Mesothelial cell of epicardium (in vitro differentiated cells): ENCODE data around the gene EXTL2. TPM values are rescaled to one million over a fixed set of nuclear protein-coding genes. Genes with fewer than 3 reads are reported as not detected.
A peak's percentile ranks its signal among the peaks of the same experiment; 100 is the strongest.

Experiments
- DNase-seq, 2 experiments: peaks; one replicate each; pipeline ENCODE4 v3.0.0; 2021; ENCODE audit warnings: low spot score in 2 of 2; ENCODE audit not compliant: unreplicated experiment in 2 of 2
- H3K27ac Mint-ChIP-seq: 2 replicates; pipeline ENCODE4 v1.8.0; 2021; ENCODE audit warnings: mixed read lengths
- H3K27me3 Mint-ChIP-seq: 2 replicates; pipeline ENCODE4 v1.8.0; 2021; ENCODE audit warnings: low read depth, mixed read lengths
- H3K36me3 Mint-ChIP-seq: 2 replicates; pipeline ENCODE4 v1.8.0; 2021; ENCODE audit warnings: mixed read lengths
- H3K4me1 Mint-ChIP-seq: 2 replicates; pipeline ENCODE4 v1.8.0; 2021; ENCODE audit warnings: mixed read lengths
- H3K4me3 Mint-ChIP-seq: 2 replicates; pipeline ENCODE4 v1.8.0; 2021; ENCODE audit warnings: mild to moderate bottlenecking, moderate library complexity, mixed read lengths
- H3K9me3 Mint-ChIP-seq: 2 replicates; pipeline ENCODE4 v1.8.0; 2021; ENCODE audit warnings: mixed read lengths
- total RNA-seq: library from RNA; stranded (reverse); gene quantifications from 3 replicates; pipeline ENCODE4 v1.2.1, GENCODE V29; 2021
- TF ChIP-seq, protein P1 (sequence below): fragments of 200-600 bp; sonication (generic); IDR thresholded peaks from one replicate; pipeline ENCODE4 v1.5.0; 2021; ENCODE audit warnings: antibody characterized with exemption; ENCODE audit not compliant: unreplicated experiment

EXTL2 gene
- total RNA-seq, 1 donor from 2014 or later: 52.0 TPM

DNA sequence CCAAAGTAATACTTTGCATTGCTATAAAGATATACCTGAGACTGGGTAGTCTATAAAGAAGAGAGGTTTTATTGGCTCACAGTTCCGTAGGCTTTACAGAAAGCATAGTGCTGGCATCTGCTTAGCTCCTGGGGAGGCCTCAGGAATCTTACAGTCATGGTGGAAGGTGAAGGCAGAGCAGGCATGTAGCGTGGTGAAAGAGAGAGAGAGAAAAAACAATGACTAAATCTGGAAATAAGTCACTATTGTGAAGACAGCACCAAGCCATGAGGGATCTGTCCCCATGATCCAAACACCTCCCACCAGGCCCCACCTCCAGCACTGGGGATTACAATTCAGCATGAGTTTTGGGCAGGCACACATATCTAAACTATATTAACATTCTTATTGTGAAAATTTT, 31.6 kb upstream of the EXTL2 start:
- Mint-ChIP-seq H3K4me1 (peaks cover 15% of the 10 kb centered on the region), H3K27ac (no peak overlapping the region), H3K27me3 (no peaks in the 10 kb centered on the region), H3K9me3 (peaks cover 10% of the 10 kb centered on the region), H3K36me3 (peaks cover 21% of the 10 kb centered on the region), H3K4me3 (no peak overlapping the region)
- TF ChIP-seq, protein P1, sequence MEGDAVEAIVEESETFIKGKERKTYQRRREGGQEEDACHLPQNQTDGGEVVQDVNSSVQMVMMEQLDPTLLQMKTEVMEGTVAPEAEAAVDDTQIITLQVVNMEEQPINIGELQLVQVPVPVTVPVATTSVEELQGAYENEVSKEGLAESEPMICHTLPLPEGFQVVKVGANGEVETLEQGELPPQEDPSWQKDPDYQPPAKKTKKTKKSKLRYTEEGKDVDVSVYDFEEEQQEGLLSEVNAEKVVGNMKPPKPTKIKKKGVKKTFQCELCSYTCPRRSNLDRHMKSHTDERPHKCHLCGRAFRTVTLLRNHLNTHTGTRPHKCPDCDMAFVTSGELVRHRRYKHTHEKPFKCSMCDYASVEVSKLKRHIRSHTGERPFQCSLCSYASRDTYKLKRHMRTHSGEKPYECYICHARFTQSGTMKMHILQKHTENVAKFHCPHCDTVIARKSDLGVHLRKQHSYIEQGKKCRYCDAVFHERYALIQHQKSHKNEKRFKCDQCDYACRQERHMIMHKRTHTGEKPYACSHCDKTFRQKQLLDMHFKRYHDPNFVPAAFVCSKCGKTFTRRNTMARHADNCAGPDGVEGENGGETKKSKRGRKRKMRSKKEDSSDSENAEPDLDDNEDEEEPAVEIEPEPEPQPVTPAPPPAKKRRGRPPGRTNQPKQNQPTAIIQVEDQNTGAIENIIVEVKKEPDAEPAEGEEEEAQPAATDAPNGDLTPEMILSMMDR: no peak
- DNase-seq: no peak

GRCh38 chr1:100924991-100925390, 30.3 kb upstream of the EXTL2 start:
- TF ChIP-seq, protein P1: no peak
- H3K4me3 Mint-ChIP-seq: no peak overlapping the region
- H3K27me3 Mint-ChIP-seq: no peaks in the 10 kb centered on the region
- no peak for DNase-seq
- peak overlapping the region; percentile 64 for H3K27ac Mint-ChIP-seq
- peaks cover 21% of the 10 kb centered on the region for H3K36me3 Mint-ChIP-seq
- H3K9me3 Mint-ChIP-seq: peaks cover 10% of the 10 kb centered on the region
- peaks cover 17% of the 10 kb centered on the region for H3K4me1 Mint-ChIP-seq

GRCh38 chr1:100924212-100924611, 29.6 kb upstream of the EXTL2 start:
- peak overlapping the region; percentile 4 for H3K27ac Mint-ChIP-seq
- no peaks in the 10 kb centered on the region for H3K27me3 Mint-ChIP-seq
- peaks cover 10% of the 10 kb centered on the region for H3K9me3 Mint-ChIP-seq
- H3K36me3 Mint-ChIP-seq: peaks cover 20% of the 10 kb centered on the region
- TF ChIP-seq, protein P1: no peak
- DNase-seq: no peak
- no peak overlapping the region for H3K4me3 Mint-ChIP-seq
- peaks cover 17% of the 10 kb centered on the region for H3K4me1 Mint-ChIP-seq

DNA sequence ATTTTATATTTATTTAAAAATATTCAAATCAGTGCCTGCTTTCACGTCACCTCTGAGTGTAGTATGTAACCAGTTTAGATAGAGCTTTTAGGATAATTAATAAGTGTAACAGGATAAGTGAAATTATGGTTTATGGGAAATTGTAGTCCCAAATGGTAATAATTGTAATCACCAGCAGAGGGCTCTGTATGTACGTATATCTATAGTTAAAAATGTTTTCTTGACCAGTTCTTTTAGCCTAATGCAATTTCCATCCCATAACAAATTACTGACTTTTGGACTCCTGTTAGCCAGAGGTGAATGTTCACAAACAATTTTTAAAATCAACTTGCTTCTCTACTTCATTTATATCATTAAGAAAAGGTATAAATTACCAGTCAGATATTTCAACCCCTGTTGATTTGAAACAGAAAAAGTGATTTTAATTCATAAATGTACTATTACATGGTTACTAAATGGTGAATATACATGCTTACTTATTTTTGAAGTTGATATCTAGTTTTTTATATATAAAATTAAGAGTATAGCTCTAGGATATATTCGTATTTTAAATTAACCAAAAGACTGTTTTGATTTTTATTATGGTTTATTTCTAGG, 26.6 kb upstream of the EXTL2 start:
- peaks cover 25% of the 10 kb centered on the region for H3K36me3 Mint-ChIP-seq
- no peaks in the 10 kb centered on the region for H3K27me3 Mint-ChIP-seq
- H3K4me3 Mint-ChIP-seq: no peak overlapping the region
- TF ChIP-seq, protein P1: peak; percentile 91
- peaks cover 9% of the 10 kb centered on the region for H3K9me3 Mint-ChIP-seq
- H3K27ac Mint-ChIP-seq: no peak overlapping the region
- DNase-seq: no peak
- peaks cover 17% of the 10 kb centered on the region for H3K4me1 Mint-ChIP-seq

- no peaks in the 10 kb centered on the region for H3K9me3 Mint-ChIP-seq
- H3K4me1 Mint-ChIP-seq: peaks cover 31% of the 10 kb centered on the region
- H3K27me3 Mint-ChIP-seq: no peaks in the 10 kb centered on the region
- TF ChIP-seq, protein P1: no peak
- H3K4me3 Mint-ChIP-seq: no peak overlapping the region
- H3K27ac Mint-ChIP-seq: no peak overlapping the region
- no peak for DNase-seq
- H3K36me3 Mint-ChIP-seq: peaks cover 42% of the 10 kb centered on the region
Measured at GRCh38 chr1:100912019-100912418, 17.4 kb upstream of the EXTL2 start.
